DMS114 treated with DMSO at 0.1 percent for 48 hours (cell line): ENCODE results near the gene BNIP1.

ENCODE experiments used
- DNase-seq: peaks from one replicate; lab custom pipeline; 2025; ENCODE audit not compliant: unreplicated experiment; lab: John Stamatoyannopoulos, UW

The BNIP1 gene

GRCh38 chr5:173165177-173166016 is 21.1 kb downstream of the BNIP1 start:
- DNase-seq = no peak

GRCh38 chr5:173172166-173172565 is 27.8 kb downstream of the BNIP1 start:
- no peak for DNase-seq

GRCh38 chr5:173175523-173175922 is 31.2 kb downstream of the BNIP1 start:
- DNase-seq = no peak

GRCh38 chr5:173178369-173178910 is 34.1 kb downstream of the BNIP1 start:
- DNase-seq = no peak

- no peak for DNase-seq
Measured at GRCh38 chr5:173180331-173180730, 36.0 kb downstream of the BNIP1 start.

GRCh38 chr5:173187054-173187743 is 42.9 kb downstream of the BNIP1 start:
- DNase-seq = no peak

GRCh38 chr5:173188280-173188679 is 43.9 kb downstream of the BNIP1 start:
- DNase-seq = no peak

GRCh38 chr5:173191015-173191414 is 46.7 kb downstream of the BNIP1 start:
- no peak for DNase-seq

- no peak for DNase-seq
Measured at GRCh38 chr5:173191561-173191960, 47.2 kb downstream of the BNIP1 start.

GRCh38 chr5:173192561-173192960 is 48.2 kb downstream of the BNIP1 start:
- no peak for DNase-seq

- no peak for DNase-seq
Measured at GRCh38 chr5:173196133-173196952, 52.0 kb downstream of the BNIP1 start.

- DNase-seq = no peak
Measured at GRCh38 chr5:173197375-173197891, 53.1 kb downstream of the BNIP1 start.

- DNase-seq = no peak
Measured at GRCh38 chr5:173198049-173198448, 53.7 kb downstream of the BNIP1 start.

GRCh38 chr5:173200356-173200755 is 56.0 kb downstream of the BNIP1 start:
- DNase-seq = no peak

- no peak for DNase-seq
Measured at GRCh38 chr5:173201636-173202265, 57.4 kb downstream of the BNIP1 start.

GRCh38 chr5:173202266-173202875 is 58.0 kb downstream of the BNIP1 start:
- no peak for DNase-seq

- no peak for DNase-seq
Measured at GRCh38 chr5:173204185-173204979, 60.1 kb downstream of the BNIP1 start.

- DNase-seq = no peak
Measured at GRCh38 chr5:173205916-173206315, 61.6 kb downstream of the BNIP1 start.

- DNase-seq = no peak
Measured at GRCh38 chr5:173208296-173208695, 64.0 kb downstream of the BNIP1 start.
